H9 (cell line): ENCODE data around the gene NFE2L3. TPM values are rescaled to one million over a fixed set of nuclear protein-coding genes. Genes with fewer than 3 reads are reported as not detected.

Experiments used
- DNase-seq: peaks from one replicate; pipeline ENCODE4 v3.0.0-alpha.2; 2017
- H2AFZ ChIP-seq: one replicate; pipeline ENCODE4 v1.6.1; 2013; ENCODE audit warnings: mild to moderate bottlenecking, low read length, control low read depth, moderate library complexity
- H2AK5ac ChIP-seq: 2 replicates; pipeline ENCODE4 v1.6.1; 2013; ENCODE audit warnings: low read length, control low read depth, mixed read lengths; ENCODE audit not compliant: insufficient read length
- H2BK120ac ChIP-seq: one replicate; pipeline ENCODE4 v1.6.1; 2013; ENCODE audit warnings: low read depth, mild to moderate bottlenecking, low read length, control low read depth, inconsistent platforms; ENCODE audit not compliant: poor library complexity, severe bottlenecking
- H2BK12ac ChIP-seq: 2 replicates; pipeline ENCODE4 v1.6.1; 2013; ENCODE audit warnings: low read length, control low read depth, mixed read lengths, low read depth; ENCODE audit not compliant: insufficient read length
- H2BK15ac ChIP-seq: 2 replicates; pipeline ENCODE4 v1.6.1; 2013; ENCODE audit warnings: low read depth, low read length, control low read depth
- H2BK20ac ChIP-seq: one replicate; pipeline ENCODE4 v1.6.1; 2013; ENCODE audit warnings: low read depth, mild to moderate bottlenecking, low read length, control low read depth, inconsistent platforms; ENCODE audit not compliant: poor library complexity, severe bottlenecking
- H2BK5ac ChIP-seq: 2 replicates; pipeline ENCODE4 v1.6.1; 2013; ENCODE audit warnings: low read length, control low read depth, mixed read lengths; ENCODE audit not compliant: insufficient read length
- H3K14ac ChIP-seq: 2 replicates; pipeline ENCODE4 v1.6.1; 2013; ENCODE audit warnings: low read length, control low read depth; ENCODE audit not compliant: insufficient read depth
- H3K18ac ChIP-seq: 2 replicates; pipeline ENCODE4 v1.6.1; 2013; ENCODE audit warnings: low read depth, mild to moderate bottlenecking, mixed read lengths, low read length, control low read depth; ENCODE audit not compliant: insufficient read length
- H3K23ac ChIP-seq: 2 replicates; pipeline ENCODE4 v1.6.1; 2013; ENCODE audit warnings: low read length, control low read depth, mixed read lengths, low read depth; ENCODE audit not compliant: insufficient read length
- H3K23me2 ChIP-seq: 2 replicates; pipeline ENCODE4 v1.6.1; 2013; ENCODE audit warnings: low read depth, mild to moderate bottlenecking, mixed read lengths, low read length, control low read depth; ENCODE audit not compliant: insufficient read length, poor library complexity, severe bottlenecking
- H3K27ac ChIP-seq: 2 replicates; pipeline ENCODE4 v1.5.1; 2013; ENCODE audit warnings: low read length, control low read depth, mixed read lengths, low read depth; ENCODE audit not compliant: insufficient read length
- H3K27me3 ChIP-seq: 2 replicates; pipeline ENCODE4 v1.6.1; 2013; ENCODE audit warnings: low read length, control low read depth, inconsistent platforms; ENCODE audit not compliant: insufficient read depth
- H3K4ac ChIP-seq: 2 replicates; pipeline ENCODE4 v1.6.1; 2013; ENCODE audit warnings: low read depth, mild to moderate bottlenecking, control low read depth, inconsistent platforms, low read length, moderate library complexity
- H3K4me1 ChIP-seq: 2 replicates; pipeline ENCODE4 v1.6.1; 2013; ENCODE audit warnings: low read length, control low read depth, inconsistent platforms; ENCODE audit not compliant: insufficient read depth
- H3K4me2 ChIP-seq: 2 replicates; pipeline ENCODE4 v1.6.1; 2013; ENCODE audit warnings: low read length, control low read depth, mixed read lengths; ENCODE audit not compliant: insufficient read length, insufficient read depth
- H3K56ac ChIP-seq: 2 replicates; pipeline ENCODE4 v1.6.1; 2013; ENCODE audit warnings: low read depth, mild to moderate bottlenecking, mixed read lengths, low read length, control low read depth; ENCODE audit not compliant: insufficient read length
- H3K79me1 ChIP-seq: 2 replicates; pipeline ENCODE4 v1.6.1; 2013; ENCODE audit warnings: low read depth, mild to moderate bottlenecking, moderate library complexity, low read length, control low read depth, inconsistent platforms; ENCODE audit not compliant: insufficient read depth, poor library complexity, severe bottlenecking
- H3K79me2 ChIP-seq: 2 replicates; pipeline ENCODE4 v1.6.1; 2013; ENCODE audit warnings: low read length, control low read depth, inconsistent platforms; ENCODE audit not compliant: insufficient read depth
- H3K9ac ChIP-seq: 2 replicates; pipeline ENCODE4 v1.6.1; 2013; ENCODE audit warnings: low read length, control low read depth, mixed read lengths; ENCODE audit not compliant: insufficient read length; ENCODE audit errors: extremely low read depth
- H3K9me3 ChIP-seq: one replicate; pipeline ENCODE4 v1.6.1; 2013; ENCODE audit warnings: low read depth, low read length, inconsistent platforms; ENCODE audit not compliant: control insufficient read depth
- H3T11ph ChIP-seq: one replicate; pipeline ENCODE4 v1.6.1; 2013; ENCODE audit warnings: mild to moderate bottlenecking, low read length, control low read depth, inconsistent platforms
- H4K20me1 ChIP-seq: one replicate; pipeline ENCODE4 v1.6.1; 2013; ENCODE audit not compliant: control insufficient read depth, insufficient read length, insufficient read depth
- H4K5ac ChIP-seq: 2 replicates; pipeline ENCODE4 v1.6.1; 2013; ENCODE audit warnings: low read depth, mild to moderate bottlenecking, mixed read lengths, low read length, control low read depth; ENCODE audit not compliant: insufficient read length
- H4K8ac ChIP-seq: replicated peaks from 2 replicates; pipeline ENCODE4 v1.6.1; 2013; ENCODE audit warnings: low read length, control low read depth, mixed read lengths, low read depth; ENCODE audit not compliant: insufficient read length
- H4K91ac ChIP-seq: 2 replicates; pipeline ENCODE4 v1.6.1; 2013; ENCODE audit warnings: low read depth, mild to moderate bottlenecking, moderate library complexity, mixed read lengths, low read length, control low read depth; ENCODE audit not compliant: insufficient read length
- H3K27ac Mint-ChIP-seq, 3 experiments: 2 replicates in 2 of 3; 3 replicates in 1 of 3; pipeline ENCODE4 v1.8.0; 2020 to 2021; ENCODE audit warnings: mixed read lengths in 3 of 3, mild to moderate bottlenecking in 1 of 3, moderate library complexity in 1 of 3
- H3K27me3 Mint-ChIP-seq: 2 replicates; pipeline ENCODE4 v1.8.0; 2021; ENCODE audit warnings: low read depth, mild to moderate bottlenecking, moderate library complexity, mixed read lengths
- H3K36me3 Mint-ChIP-seq, 3 experiments: 2 replicates in 2 of 3; 3 replicates in 1 of 3; pipeline ENCODE4 v1.8.0; 2020 to 2021; ENCODE audit warnings: low read depth in 3 of 3, mixed read lengths in 3 of 3; ENCODE audit not compliant: insufficient read depth in 1 of 3
- H3K4me1 Mint-ChIP-seq, 2 experiments: 2 replicates each; pipeline ENCODE4 v1.8.0; 2020; ENCODE audit warnings: mixed read lengths in 2 of 2
- H3K4me3 Mint-ChIP-seq, 2 experiments: 2 replicates in 1 of 2; 3 replicates in 1 of 2; pipeline ENCODE4 v1.8.0; 2020 to 2021; ENCODE audit warnings: mild to moderate bottlenecking in 2 of 2, mixed read lengths in 2 of 2, moderate library complexity in 1 of 2
- H3K9me3 Mint-ChIP-seq, 2 experiments: 2 replicates in 1 of 2; 3 replicates in 1 of 2; pipeline ENCODE4 v1.8.0; 2020; ENCODE audit warnings: mild to moderate bottlenecking in 2 of 2, mixed read lengths in 2 of 2, moderate library complexity in 1 of 2
- WGBS: extraction: QIAGEN DNeasy Blood & Tissue Kit; methylation state at CpG from one replicate; pipeline ENCODE4 v1.1.7; 2013; ENCODE audit warnings: missing lambda C conversion rate, low lambda C conversion rate, mixed read lengths; ENCODE audit not compliant: insufficient read length; ENCODE audit errors: extremely low coverage; 5-methylcytosine and 5-hydroxymethylcytosine counted together
- total RNA-seq: library from RNA; stranded (reverse); gene quantifications from 2 replicates; pipeline ENCODE4 v1.2.1, GENCODE V29; 2021
- TF ChIP-seq, protein P1 (sequence below): fragments of 200-600 bp; sonication (generic); conservative IDR thresholded peaks from 3 replicates; pipeline ENCODE4 v1.8.0; 2021; ENCODE audit warnings: antibody characterized with exemption, mild to moderate bottlenecking

NFE2L3 gene
- total RNA-seq, 1 experiment from 2014 or later = 46.9 TPM

DNA sequence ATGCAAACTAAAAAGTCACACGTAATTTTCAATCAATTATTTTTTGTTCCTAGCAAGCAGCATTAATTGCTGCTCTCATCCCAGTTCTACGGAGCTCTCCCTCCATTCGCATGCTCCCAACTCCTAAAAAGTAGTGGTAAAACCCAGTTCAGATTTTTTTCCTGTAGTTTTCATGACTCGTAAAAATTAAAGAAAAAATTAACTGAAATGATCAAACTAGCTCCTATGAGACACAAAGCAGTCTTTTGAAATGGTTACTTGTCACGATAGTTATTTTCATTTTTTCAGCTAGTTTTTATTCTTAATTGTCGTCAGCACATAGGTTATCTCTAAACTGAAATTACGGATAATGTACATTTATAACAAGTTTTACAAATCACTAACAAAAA, 46.8 kb downstream of the NFE2L3 start:
- Histone ChIP-seq H2AFZ (no peak overlapping the region), H3K4me2 (peak overlapping the region; percentile 81), H3K23me2 (peaks cover 6% of the 10 kb centered on the region), H3T11ph (no peak overlapping the region), H3K9me3 (no peaks in the 10 kb centered on the region), H3K4ac (no peak overlapping the region), H4K20me1 (no peaks in the 10 kb centered on the region), H3K14ac (no peak overlapping the region), H4K8ac (no peak overlapping the region), H3K27me3 (no peaks in the 10 kb centered on the region), H4K5ac (no peak overlapping the region), H2AK5ac (no peak overlapping the region), H2BK12ac (no peak overlapping the region), H3K79me1 (peaks cover 3% of the 10 kb centered on the region), H3K4me1 (peaks cover 2% of the 10 kb centered on the region), H3K23ac (no peak overlapping the region), H4K91ac (no peak overlapping the region), H3K27ac (no peak overlapping the region), H2BK5ac (no peak overlapping the region), H3K56ac (no peak overlapping the region), H3K79me2 (peaks cover 58% of the 10 kb centered on the region), H3K9ac (peak overlapping the region; percentile 99), H3K18ac (no peak overlapping the region), H2BK15ac (no peak overlapping the region), H2BK120ac (no peak overlapping the region), H2BK20ac (no peak overlapping the region)
- Mint-ChIP-seq H3K36me3 (peaks cover 72 to 80% (median 77%) of the 10 kb centered on the region in 3 experiments), H3K27me3 (peaks cover 9% of the 10 kb centered on the region), H3K27ac (peak overlapping the region; percentile 100; a peak in 5 of 7 replicates), H3K4me1 (peaks cover 26 to 40% of the 10 kb centered on the region in 2 experiments), H3K4me3 (peak overlapping the region; percentile 100), H3K9me3 (peaks cover 17 to 21% of the 10 kb centered on the region in 2 experiments)
- no peak for DNase-seq
- WGBS = no CpG with 5 or more reads among the region's 7 CpGs
- TF ChIP-seq, protein P1, sequence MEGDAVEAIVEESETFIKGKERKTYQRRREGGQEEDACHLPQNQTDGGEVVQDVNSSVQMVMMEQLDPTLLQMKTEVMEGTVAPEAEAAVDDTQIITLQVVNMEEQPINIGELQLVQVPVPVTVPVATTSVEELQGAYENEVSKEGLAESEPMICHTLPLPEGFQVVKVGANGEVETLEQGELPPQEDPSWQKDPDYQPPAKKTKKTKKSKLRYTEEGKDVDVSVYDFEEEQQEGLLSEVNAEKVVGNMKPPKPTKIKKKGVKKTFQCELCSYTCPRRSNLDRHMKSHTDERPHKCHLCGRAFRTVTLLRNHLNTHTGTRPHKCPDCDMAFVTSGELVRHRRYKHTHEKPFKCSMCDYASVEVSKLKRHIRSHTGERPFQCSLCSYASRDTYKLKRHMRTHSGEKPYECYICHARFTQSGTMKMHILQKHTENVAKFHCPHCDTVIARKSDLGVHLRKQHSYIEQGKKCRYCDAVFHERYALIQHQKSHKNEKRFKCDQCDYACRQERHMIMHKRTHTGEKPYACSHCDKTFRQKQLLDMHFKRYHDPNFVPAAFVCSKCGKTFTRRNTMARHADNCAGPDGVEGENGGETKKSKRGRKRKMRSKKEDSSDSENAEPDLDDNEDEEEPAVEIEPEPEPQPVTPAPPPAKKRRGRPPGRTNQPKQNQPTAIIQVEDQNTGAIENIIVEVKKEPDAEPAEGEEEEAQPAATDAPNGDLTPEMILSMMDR = no peak
